Fibroblast of skin of left quadriceps (primary cell): ENCODE measurements around the gene CCDC57.

Source experiments
- DNase-seq, 2 experiments: peaks; one replicate each; pipeline ENCODE4 v3.0.0-alpha.2; 2013; ENCODE audit warnings: low read depth in 2 of 2

The CCDC57 gene

GRCh38 chr17:82236142-82236971 is 23.7 kb upstream of the CCDC57 start:
- DNase-seq: no peak

GRCh38 chr17:82235775-82236141 is 23.1 kb upstream of the CCDC57 start:
- DNase-seq: no peak

- no peak for DNase-seq
These were observed 22.6 kb upstream of the CCDC57 start for GRCh38 chr17:82235056-82235774.

GRCh38 chr17:82234211-82235055 is 21.8 kb upstream of the CCDC57 start:
- no peak for DNase-seq

GRCh38 chr17:82232876-82233785 is 20.5 kb upstream of the CCDC57 start:
- DNase-seq: no peak

GRCh38 chr17:82232322-82232820 is 19.7 kb upstream of the CCDC57 start:
- DNase-seq: no peak

GRCh38 chr17:82231562-82232321 is 19.1 kb upstream of the CCDC57 start:
- no peak for DNase-seq

GRCh38 chr17:82231312-82231561 is 18.6 kb upstream of the CCDC57 start:
- no peak for DNase-seq

- DNase-seq: peak; percentile 57 to 65
These were observed 18.1 kb upstream of the CCDC57 start for GRCh38 chr17:82230609-82231311.

GRCh38 chr17:82229698-82230608 is 17.3 kb upstream of the CCDC57 start:
- no peak for DNase-seq

- peak in 1 of 2 experiments; percentile 43 for DNase-seq
These were observed 16.4 kb upstream of the CCDC57 start, which contains the start of gene SLC16A3 for GRCh38 chr17:82228842-82229697. Gene SLC16A3, plus strand, starts transcription at chr17:82229042. Its CDS starts 6,967 bp downstream, at chr17:82236009.

GRCh38 chr17:82228278-82228841 is 15.7 kb upstream of the CCDC57 start:
- DNase-seq: no peak

- DNase-seq: no peak
These were observed 15.1 kb upstream of the CCDC57 start for GRCh38 chr17:82227629-82228277.

GRCh38 chr17:82226809-82227628 is 14.4 kb upstream of the CCDC57 start:
- no peak for DNase-seq

GRCh38 chr17:82226146-82226808 is 13.6 kb upstream of the CCDC57 start:
- DNase-seq: no peak
